Measurements from ENCODE around the gene OPN3. TPM values are rescaled to one million over a fixed set of nuclear protein-coding genes. Genes with fewer than 3 reads are reported as not detected.

The OPN3 gene
- total and polyA plus RNA-seq, 9 of the 15 experiments (the other 6 are each of a cell fraction or from before 2014, with no cell fraction given) = 4.2 to 34.6 (median 17.0) TPM

DNA sequence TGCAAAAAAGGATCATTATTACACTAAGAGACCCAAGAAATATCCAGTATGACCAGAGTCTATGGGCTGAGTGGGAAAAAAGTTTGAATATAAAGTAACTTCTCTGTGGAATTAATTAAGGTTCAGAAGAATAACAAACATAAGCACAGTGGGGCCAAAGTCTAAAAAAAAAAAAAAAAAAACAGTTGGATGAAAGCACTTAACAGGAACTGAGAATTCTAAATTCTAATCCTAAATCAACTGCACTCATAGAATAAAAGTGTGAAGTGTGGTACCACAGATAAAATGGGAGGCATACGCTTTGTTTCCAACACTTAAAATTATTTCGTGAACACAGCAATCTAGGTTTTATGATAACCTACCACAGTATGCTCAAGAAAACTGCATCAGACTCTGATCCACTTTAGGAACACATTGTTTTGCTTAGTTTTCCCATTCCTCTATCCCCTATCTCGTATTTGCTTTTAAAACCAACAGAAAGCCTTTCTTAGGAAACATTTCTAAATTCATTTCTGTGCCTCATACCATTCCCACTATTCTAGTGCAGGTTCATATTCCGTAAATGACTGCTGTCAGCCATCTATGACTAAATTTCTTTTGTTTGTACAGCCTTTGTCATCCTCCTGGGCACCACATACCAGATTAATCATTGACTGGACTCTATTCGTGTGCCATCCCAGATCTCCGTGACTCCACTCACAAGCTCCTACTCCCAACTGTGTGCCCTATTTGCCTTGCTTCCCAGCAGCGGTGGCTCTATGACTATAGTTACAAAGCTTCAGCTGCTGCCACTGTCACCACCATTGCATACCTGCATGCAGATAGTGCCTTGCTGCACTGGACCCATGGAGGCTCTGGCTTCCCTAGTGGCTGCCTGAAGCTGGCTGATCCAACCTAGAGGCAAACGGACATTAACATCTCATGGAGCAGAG, 24.9 kb downstream of the OPN3 start:
- peaks cover 2% of the 10 kb centered on the region; the same call in 1 of the 3 replicates for H3K36me3 ChIP-seq (ENCODE audit: control insufficient read depth, insufficient read depth, low read length)
- no peak for FAIRE-seq
- H3K27me3 ChIP-seq (ENCODE audit: control insufficient read depth in 2 of 2, insufficient read depth in 2 of 2, low read length in 2 of 2) = no peaks in the 10 kb centered on the region
- BruUV-seq (replicated peaks) = no TSS peak
- H4K20me1 ChIP-seq (replicated peaks; ENCODE audit: control insufficient read depth, insufficient read depth, low read length) = no peaks in the 10 kb centered on the region
- no peaks in the 10 kb centered on the region for H3K9me3 ChIP-seq (replicated peaks; ENCODE audit: control insufficient read depth, insufficient read depth, low read depth, low read length)
- no peaks in the 10 kb centered on the region for H3K79me2 ChIP-seq (ENCODE audit: control insufficient read depth, insufficient read depth, low read length)
- no peak overlapping the region for H3K27ac ChIP-seq (ENCODE audit: extremely low read depth, low read depth, low read length)
- no peaks in the 10 kb centered on the region for H3K9me1 ChIP-seq (ENCODE audit: control insufficient read depth, insufficient read depth, low read length)
- in situ Hi-C loops (cut with MboI) = loop anchor here (5.0 to 25.0 kb wide), 2 partner anchors 217 to 372 kb away; partner anchors contain the start of gene MAP1LC3C
- H3K4me2 ChIP-seq (ENCODE audit: insufficient read depth, low read length) = no peak overlapping the region
- intact Hi-C loops (cut with micrococcal nuclease) = no loop called here
- no peak for ATAC-seq
- H3K4me3 ChIP-seq = no peak overlapping the region
- H3K9ac ChIP-seq (ENCODE audit: insufficient read depth in 1 of 2, low read depth in 2 of 2, low read length in 2 of 2) = no peak overlapping the region; a peak in 1 of 4 replicates
- 70% methylated on average over 8 of the region's 8 CpGs for WGBS (ENCODE audit: insufficient coverage, low coverage, missing lambda C conversion rate)
- no peak for DNase-seq (ENCODE audit: extremely low read depth in 1 of 4, low spot score in 3 of 4)
- H3K4me1 ChIP-seq (replicated peaks in 1 of 2; ENCODE audit: control insufficient read depth in 2 of 2, insufficient read depth in 2 of 2, low read length in 2 of 2) = peaks cover 3 to 15% of the 10 kb centered on the region in 2 experiments; a peak in 4 of 5 replicates
- ChIA-PET POLR2A (interaction anchor here (0.6 kb wide), 1 partner anchor 50 kb away, joined by 3 read pairs; no protein-coding TSS in a partner anchor), CTCF (ENCODE audit: low intra/inter-chr PET ratio) (no interaction called here)
- no peak overlapping the region for H2AFZ ChIP-seq (ENCODE audit: low read depth, low read length)
- TF ChIP-seq SMARCA4 (IDR thresholded peaks at IDR 0.05) (no peak), CBFA2T3 (IDR thresholded peaks at IDR 0.05) (no peak), GTF2A2 (tag; IDR thresholded peaks at IDR 0.05) (no peak), ZNF561 (CRISPR knock-in tag; conservative IDR thresholded peaks at IDR 0.05) (no peak), RREB1 (CRISPR knock-in tag; IDR thresholded peaks at IDR 0.05) (no peak), CHD4 (IDR thresholded peaks at IDR 0.05; ENCODE audit: insufficient read depth, insufficient replicate concordance, low read depth, low read length, poor library complexity, severe bottlenecking) (no peak), CHD2 (IDR thresholded peaks at IDR 0.05; ENCODE audit: low read depth, low read length) (no peak), CREB1 (IDR thresholded peaks at IDR 0.05) (no peak), CREB1 (CRISPR knock-in tag; IDR thresholded peaks at IDR 0.05) (no peak), ZBTB11 (CRISPR knock-in tag; IDR thresholded peaks at IDR 0.05) (no peak), ESRRB (CRISPR knock-in tag; IDR thresholded peaks at IDR 0.05; ENCODE audit: borderline replicate concordance) (no peak), NFIX (CRISPR knock-in tag; IDR thresholded peaks at IDR 0.05; ENCODE audit: low read depth) (no peak)
